GM12801 (cell line): Measurements from ENCODE around the gene PRX.

Experiments used
- CTCF ChIP-seq: IDR thresholded peaks from one replicate; pipeline ENCODE4 v1.5.1; 2011; ENCODE audit warnings: control low read depth; ENCODE audit not compliant: insufficient read length; ENCODE audit errors: extremely low read depth

PRX gene

GRCh38 chr19:40394816-40395210, 18.4 kb downstream of the PRX start:
- TF ChIP-seq CTCF: no peak

GRCh38 chr19:40393894-40394815, 19.0 kb downstream of the PRX start:
- TF ChIP-seq CTCF: no peak

GRCh38 chr19:40392894-40393517, 20.2 kb downstream of the PRX start:
- TF ChIP-seq CTCF: no peak

GRCh38 chr19:40392123-40392522, 21.1 kb downstream of the PRX start:
- no peak for TF ChIP-seq CTCF

- TF ChIP-seq CTCF: no peak
Observed at GRCh38 chr19:40390084-40390742, 23.0 kb downstream of the PRX start, which contains the start of gene HIPK4. TSS of gene HIPK4 (minus strand) at chr19:40390181. CDS start at chr19:40389902, 279 bp downstream.

- TF ChIP-seq CTCF: no peak
Observed at GRCh38 chr19:40389404-40390083, 23.6 kb downstream of the PRX start.

GRCh38 chr19:40388481-40388880, 24.7 kb downstream of the PRX start:
- no peak for TF ChIP-seq CTCF
